Right lobe of liver (tissue), 6 donors: Measurements from ENCODE around the gene DPP6. TPM values are rescaled to one million over a fixed set of nuclear protein-coding genes. Genes with fewer than 3 reads are reported as not detected.

Source experiments
- ATAC-seq, 4 donors: fragments of 200-7000 bp; cut with Tn5 transposase; one replicate each; pipeline ENCODE4 v1.9.1; 2020; ENCODE audit warnings: mild to moderate bottlenecking in 4 of 4, moderate library complexity in 4 of 4
- DNase-seq, 3 donors: peaks; one replicate each; pipeline ENCODE4 v3.0.0-alpha.2; 2020
- H3K27ac ChIP-seq, 3 donors: fragments of 200-600 bp; one replicate each; pipeline ENCODE4 v1.8.0; 2022
- H3K27me3 ChIP-seq, 2 donors: fragments of 200-600 bp; one replicate each; pipeline ENCODE4 v1.8.0; 2022
- H3K36me3 ChIP-seq, 4 donors: fragments of 200-600 bp; sonication (generic) in 1 of 4; one replicate each; pipeline versions ENCODE4 v1.5.1 to v1.8.0; 2017 to 2022; ENCODE audit warnings: control low read depth in 1 of 4
- H3K4me1 ChIP-seq, 4 donors: fragments of 200-600 bp; sonication (generic) in 1 of 4; one replicate each; pipeline versions ENCODE4 v1.5.1 to v1.8.0; 2017 to 2022; ENCODE audit warnings: control low read depth in 1 of 4
- H3K4me3 ChIP-seq, 3 donors: fragments of 200-600 bp; one replicate each; pipeline ENCODE4 v1.8.0; 2022
- H3K9me3 ChIP-seq, 4 donors: fragments of 200-600 bp; sonication (generic) in 1 of 4; one replicate each; pipeline versions ENCODE4 v1.5.1 to v1.8.0; 2017 to 2022; ENCODE audit warnings: control low read depth in 1 of 4
- CTCF ChIP-seq, 4 donors: fragments of 200-600 bp in 3 of 4; fragments of 450-650 bp in 1 of 4; IDR thresholded peaks; one replicate each; pipeline versions ENCODE4 v1.5.1 to v1.8.0; 2016 to 2022; ENCODE audit warnings: antibody characterized with exemption in 4 of 4, mild to moderate bottlenecking in 2 of 4
- POLR2A ChIP-seq: fragments of 450-650 bp; IDR thresholded peaks from one replicate; pipeline ENCODE4 v1.6.1; 2017; ENCODE audit warnings: antibody characterized with exemption, mild to moderate bottlenecking
- WGBS: methylation state at CpG from one replicate; pipeline ENCODE4 v1.1.6; 2018; ENCODE audit warnings: low coverage, low lambda C conversion rate; ENCODE audit not compliant: insufficient coverage; ENCODE audit errors: missing lambda C conversion rate; 5-methylcytosine and 5-hydroxymethylcytosine counted together
- intact Hi-C, 2 donors: fragments of 100-400 bp; cut with DNase I; formaldehyde crosslinking; loops; one replicate each; pipeline versions ENCODE4 v1.11.2 to v1.14.1; 2022
- total RNA-seq, 6 experiments: library from RNA; depleted of rRNA in 2 of 6; stranded (reverse); fragments of >200 nt in 2 of 6; fragmentation: NEBNext Ultra II Directional in 3 of 6; extraction: Animal tissue kit (Norgen Biotek cat#: 25700) in 3 of 6; gene quantifications; one replicate each; pipeline versions ENCODE4 v1.1.0 to v1.2.4, GENCODE V29; 2016 to 2023
- donor health status: DM: no; HTN: yes; CAD: no.
- donor health status: DM: no; HTN: no; CAD: no.
- donor health status: DM: no; HTN: no; CAD: no.
- donor health status: DM: no; HTN: yes; CAD: no.
- donor health status: DM: no; HTN: yes; CAD: no.

DPP6 gene
- total RNA-seq, 6 experiments from 2014 or later: not detected

GRCh38 chr7:154914308-154914995, 862.3 kb downstream of the DPP6 start:
- Histone ChIP-seq H3K4me1 (peaks cover 0 to 9% (median 0%) of the 10 kb centered on the region in 4 donors), H3K27ac (no peak overlapping the region), H3K4me3 (peak overlapping the region in 2 of 3 donors; percentile 10 to 15), H3K36me3 (no peaks in the 10 kb centered on the region), H3K9me3 (no peaks in the 10 kb centered on the region), H3K27me3 (no peaks in the 10 kb centered on the region)
- whole genome bisulfite sequencing: 33% methylated on average over 6 of the region's 36 CpGs
- intact Hi-C loops: loop anchor here in 1 of 2 donors (5.0 kb wide), 1 partner anchor 438 kb away; no protein-coding TSS in a partner anchor
- ATAC-seq (no peak), DNase-seq (no peak)
- TF ChIP-seq CTCF (IDR thresholded peaks at IDR 0.05) (no peak), POLR2A (no peak)

GRCh38 chr7:154914996-154915380, 862.8 kb downstream of the DPP6 start:
- TF ChIP-seq POLR2A (no peak), CTCF (IDR thresholded peaks at IDR 0.05) (no peak)
- intact Hi-C loops: loop anchor here in 1 of 2 donors (5.0 kb wide), 1 partner anchor 437 kb away; no protein-coding TSS in a partner anchor
- WGBS: no CpG with 5 or more reads among the region's 18 CpGs
- Histone ChIP-seq H3K4me1 (peaks cover 0 to 9% (median 0%) of the 10 kb centered on the region in 4 donors), H3K9me3 (no peaks in the 10 kb centered on the region), H3K36me3 (no peaks in the 10 kb centered on the region), H3K4me3 (no peak overlapping the region), H3K27me3 (no peaks in the 10 kb centered on the region), H3K27ac (no peak overlapping the region)
- DNase-seq: peak in 1 of 3 donors; percentile 36
- no peak for ATAC-seq

- Histone ChIP-seq H3K4me1 (peaks cover 0 to 9% (median 0%) of the 10 kb centered on the region in 4 donors), H3K27me3 (no peaks in the 10 kb centered on the region), H3K9me3 (no peaks in the 10 kb centered on the region), H3K4me3 (no peak overlapping the region), H3K36me3 (no peaks in the 10 kb centered on the region), H3K27ac (no peak overlapping the region)
- ATAC-seq (no peak), DNase-seq (peak in 1 of 3 donors; percentile 19)
- no peak for TF ChIP-seq POLR2A
- 100% methylated on average over 1 of the region's 4 CpGs for WGBS
- intact Hi-C loops: no loop called here
These were observed 863.4 kb downstream of the DPP6 start for GRCh38 chr7:154915600-154915999.

GRCh38 chr7:154916381-154916780, 864.2 kb downstream of the DPP6 start:
- TF ChIP-seq CTCF (IDR thresholded peaks at IDR 0.05): no peak
- no peak for TF ChIP-seq POLR2A
- intact Hi-C loops: loop anchor here in 1 of 2 donors (1.0 kb wide), 1 partner anchor 83 kb away; no protein-coding TSS in a partner anchor

More at GRCh38 chr7:154916381-154916780, 864.2 kb downstream of the DPP6 start:
- Histone ChIP-seq H3K4me3 (no peak overlapping the region), H3K36me3 (no peaks in the 10 kb centered on the region), H3K27ac (no peak overlapping the region), H3K9me3 (no peaks in the 10 kb centered on the region), H3K27me3 (no peaks in the 10 kb centered on the region), H3K4me1 (peaks cover 0 to 9% (median 0%) of the 10 kb centered on the region in 4 donors)
- 58% methylated on average over 6 of the region's 14 CpGs for WGBS
- ATAC-seq: no peak
- peak in 1 of 3 donors; percentile 31 for DNase-seq
